Renal cortical epithelial cell (primary cell): Measurements from ENCODE around the gene ANKRD13D. TPM values are rescaled to one million over a fixed set of nuclear protein-coding genes. Genes with fewer than 3 reads are reported as not detected.

Experiments
- DNase-seq: peaks from one replicate; pipeline ENCODE4 v3.0.0-alpha.2; 2011; ENCODE audit warnings: low read depth
- total RNA-seq: library from RNA; depleted of rRNA; stranded (reverse); fragments of >200 nt; gene quantifications from 2 replicates; pipeline ENCODE4 v1.2.3, GENCODE V29; 2014

Gene ANKRD13D
- total RNA-seq, 1 donor from 2014 or later, result 29.0 TPM

DNA sequence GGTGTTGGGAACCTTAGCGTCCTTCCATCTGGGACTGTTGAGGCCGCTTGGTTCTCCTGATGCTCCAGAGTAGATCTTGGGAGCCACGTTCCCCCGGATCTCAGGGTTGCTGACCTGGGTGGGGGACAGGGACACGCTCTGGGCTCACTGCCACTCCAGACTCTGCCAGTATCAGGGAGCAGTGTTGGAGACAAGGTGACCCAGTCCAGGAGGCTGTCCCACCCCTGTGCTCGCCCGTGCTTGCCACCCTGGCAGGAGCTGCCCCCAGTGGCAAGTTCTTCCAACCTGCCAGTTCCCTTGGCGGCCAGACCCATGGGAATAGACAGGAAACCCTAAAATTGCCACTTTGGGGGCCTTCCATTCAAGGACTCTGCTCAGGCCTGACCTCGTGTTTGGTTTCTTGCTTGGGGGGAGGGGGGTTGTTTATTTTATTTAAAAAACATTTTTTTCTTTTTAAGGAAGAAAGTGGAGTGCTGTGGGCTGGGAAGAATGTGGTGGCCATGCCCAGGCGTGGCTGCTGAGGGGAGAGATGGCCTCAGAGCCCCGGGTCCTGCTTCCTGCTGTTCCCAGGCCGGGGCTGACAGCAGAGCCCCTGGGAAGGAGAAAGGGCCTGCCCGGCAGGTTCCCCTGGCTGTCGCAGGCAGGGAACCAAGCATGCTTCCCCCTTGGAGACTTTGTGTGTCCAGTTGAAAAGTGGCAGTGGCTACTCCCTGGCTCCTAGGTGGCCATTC is 15.7 kb upstream of the ANKRD13D start:
- DNase-seq, result no peak

DNA sequence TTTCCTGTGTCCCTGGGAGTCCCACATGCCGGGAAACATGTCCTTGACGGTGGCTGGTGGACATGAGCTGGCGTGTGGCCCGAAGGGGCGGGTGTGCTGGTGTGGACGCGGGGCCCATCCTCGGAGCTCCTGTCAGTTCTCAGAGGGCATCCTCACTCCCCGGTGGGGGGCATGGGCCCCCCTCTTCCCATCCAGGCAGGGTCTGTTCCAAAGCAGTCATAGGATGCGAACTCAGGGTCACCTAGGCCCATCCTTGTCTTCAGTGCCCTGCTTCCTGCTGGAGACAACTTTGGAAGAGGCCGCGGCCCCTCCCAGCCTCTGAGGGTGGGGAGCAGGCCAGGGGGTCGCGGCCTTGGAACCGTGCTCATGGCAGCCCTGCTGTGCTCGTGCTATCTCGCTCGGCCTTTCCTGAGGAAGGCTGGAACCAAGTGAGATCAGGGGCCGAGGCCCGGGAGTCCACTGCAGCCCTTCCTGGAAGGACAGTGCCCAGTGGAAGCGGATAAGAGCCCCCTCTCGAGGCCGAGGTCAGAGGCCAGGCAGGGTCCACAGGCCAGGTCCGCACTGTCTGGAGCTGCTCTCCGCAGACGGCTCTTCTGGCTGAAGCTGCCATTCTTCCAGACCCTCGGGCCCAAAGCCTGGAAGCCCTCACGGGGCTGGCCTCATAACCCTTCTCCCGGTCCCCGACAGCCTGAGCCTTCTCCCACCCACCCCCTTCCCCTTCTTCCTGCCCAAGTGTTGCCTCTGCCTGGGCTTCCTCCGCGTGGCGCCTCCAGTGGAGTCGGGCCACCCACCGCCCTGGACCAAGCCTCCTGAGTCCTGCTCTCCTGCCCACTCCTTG is 14.1 kb upstream of the ANKRD13D start:
- DNase-seq, result no peak

- no peak for DNase-seq
These were observed 13.3 kb upstream of the ANKRD13D start for GRCh38 chr11:67275606-67276409.

GRCh38 chr11:67276781-67277230 is 12.3 kb upstream of the ANKRD13D start:
- DNase-seq, result no peak

DNA sequence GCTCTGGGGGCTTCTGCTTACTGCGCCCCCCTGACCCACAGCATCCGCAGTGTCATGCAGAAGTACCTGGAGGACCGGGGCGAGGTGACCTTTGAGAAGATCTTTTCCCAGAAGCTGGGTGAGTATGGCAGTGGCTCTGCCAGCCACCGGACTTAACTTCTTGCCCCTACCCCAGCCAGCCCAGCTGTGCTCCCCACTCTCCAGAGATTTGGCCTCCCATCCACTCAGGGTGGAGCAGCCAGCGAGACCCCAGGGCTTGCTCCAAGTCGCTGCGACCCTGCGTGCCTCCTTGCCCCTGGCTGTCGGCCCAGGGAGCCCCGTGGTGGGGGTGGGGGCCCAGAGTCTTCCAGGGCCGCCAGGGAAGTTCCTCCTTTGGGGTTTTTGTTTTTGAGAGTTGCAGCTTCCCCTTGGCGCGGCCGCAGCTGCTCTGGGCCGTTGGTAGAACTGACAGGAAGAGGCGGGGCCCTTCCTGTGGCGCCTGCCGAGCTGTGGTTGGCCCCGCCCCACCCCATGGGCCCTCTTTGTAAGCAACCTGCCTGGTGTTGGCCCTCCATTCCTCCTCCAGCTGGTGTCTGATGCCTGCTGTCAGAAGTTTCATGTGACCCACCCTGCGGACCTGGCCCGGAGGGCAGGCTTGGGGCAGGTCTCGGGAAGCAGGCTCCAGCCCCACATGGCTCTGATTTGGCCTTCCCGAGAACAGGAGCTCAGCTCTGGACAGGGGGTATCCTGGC is 11.7 kb upstream of the ANKRD13D start:
- no peak for DNase-seq

- DNase-seq, result no peak
These were observed 10.8 kb upstream of the ANKRD13D start for GRCh38 chr11:67278135-67278938.

- DNase-seq, result no peak
These were observed 10.0 kb upstream of the ANKRD13D start for GRCh38 chr11:67278939-67279588.

DNA sequence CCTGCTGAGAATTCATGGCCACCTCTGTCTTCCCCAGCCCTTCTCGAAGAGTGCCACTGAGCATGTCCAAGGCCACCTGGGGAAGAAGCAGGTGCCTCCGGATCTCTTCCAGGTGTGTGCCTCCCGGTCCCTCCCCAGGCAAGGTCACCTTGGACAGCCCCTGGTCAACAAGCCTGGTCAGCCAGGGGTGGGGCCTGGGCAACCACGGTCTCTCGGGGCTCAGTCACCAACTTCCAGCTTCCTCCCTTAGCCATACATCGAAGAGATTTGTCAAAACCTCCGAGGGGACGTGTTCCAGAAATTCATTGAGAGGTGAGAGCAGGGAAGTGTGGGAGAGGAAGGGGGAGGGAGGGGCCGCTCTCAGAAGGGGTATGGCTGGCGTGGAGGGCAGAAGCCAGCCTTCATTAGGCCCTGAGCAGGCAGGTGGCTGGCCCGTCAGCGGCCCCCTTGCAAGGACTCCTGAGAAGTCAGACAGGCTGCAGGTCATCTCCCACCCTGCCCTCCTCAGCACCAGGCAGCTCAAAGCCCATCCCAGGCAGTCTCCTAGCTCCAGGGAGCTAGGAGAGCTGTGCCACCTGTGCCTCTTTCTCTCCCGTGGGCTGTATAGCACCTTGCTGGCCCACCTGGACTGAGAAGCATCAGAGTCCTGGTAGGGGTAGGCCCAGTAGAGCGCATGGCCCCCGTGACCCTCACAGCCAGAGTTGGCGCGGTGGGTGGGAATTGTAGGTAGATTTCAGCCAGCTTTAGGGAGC is 9.3 kb upstream of the ANKRD13D start:
- no peak for DNase-seq

GRCh38 chr11:67280341-67280787 is 8.7 kb upstream of the ANKRD13D start:
- no peak for DNase-seq

DNA sequence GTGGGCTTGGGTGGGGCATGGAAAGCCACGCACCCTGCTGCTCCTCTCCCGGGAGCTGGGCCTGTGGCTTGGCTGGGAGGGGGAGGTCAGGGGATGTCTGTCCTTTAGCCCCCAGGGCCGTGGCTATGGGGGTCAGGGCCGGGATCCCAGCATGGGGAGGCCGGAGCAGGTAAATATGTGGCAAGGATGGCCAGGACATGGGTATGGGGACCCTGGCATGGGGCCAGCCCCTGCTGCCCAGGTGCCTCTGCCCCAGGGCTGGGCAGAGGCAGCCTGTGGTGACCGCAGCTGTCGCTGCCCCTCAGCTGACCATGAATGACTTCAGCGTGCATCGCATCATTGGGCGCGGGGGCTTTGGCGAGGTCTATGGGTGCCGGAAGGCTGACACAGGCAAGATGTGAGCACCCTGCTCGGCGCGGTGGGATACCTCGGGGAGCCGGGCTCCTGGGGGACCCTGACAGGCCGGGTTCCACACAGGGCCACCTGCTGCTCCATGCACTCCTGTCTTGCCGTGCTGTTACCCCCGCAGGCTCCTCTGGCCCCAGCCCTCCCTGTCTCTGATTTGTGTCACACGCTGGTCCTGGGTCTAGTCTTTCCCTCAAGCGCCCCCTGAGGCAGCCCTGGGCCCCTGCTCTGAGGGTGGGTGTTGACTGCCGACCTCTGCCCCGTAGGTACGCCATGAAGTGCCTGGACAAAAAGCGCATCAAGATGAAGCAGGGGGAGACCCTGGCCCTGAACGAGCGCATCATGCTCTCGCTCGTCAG is 8.1 kb upstream of the ANKRD13D start:
- no peak for DNase-seq

GRCh38 chr11:67281552-67282150 is 7.5 kb upstream of the ANKRD13D start:
- DNase-seq, result no peak

- no peak for DNase-seq
These were observed 6.8 kb upstream of the ANKRD13D start for GRCh38 chr11:67282155-67282875.

DNA sequence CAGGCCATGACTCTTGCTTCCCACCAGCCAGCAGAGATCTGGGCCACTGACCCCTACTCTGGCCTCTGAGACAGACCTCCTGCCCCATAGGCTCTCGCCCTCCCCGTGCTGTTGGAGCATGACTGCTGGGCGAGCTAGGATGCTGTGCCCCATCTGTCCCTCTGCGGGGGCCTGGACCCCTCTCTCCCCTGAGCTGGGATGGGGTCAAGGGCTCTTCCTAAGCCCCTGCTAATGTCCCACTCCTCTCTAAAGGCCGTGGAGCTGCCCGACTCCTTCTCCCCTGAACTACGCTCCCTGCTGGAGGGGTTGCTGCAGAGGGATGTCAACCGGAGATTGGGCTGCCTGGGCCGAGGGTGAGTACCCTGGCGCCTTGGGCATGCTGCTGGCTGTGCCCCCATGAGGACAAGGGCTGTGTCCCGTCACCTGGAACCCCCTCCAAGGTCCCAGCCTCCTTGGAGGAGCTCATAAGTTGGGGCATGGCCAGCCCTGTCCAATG is 6.2 kb upstream of the ANKRD13D start:
- DNase-seq, result no peak

- no peak for DNase-seq
These were observed 5.6 kb upstream of the ANKRD13D start for GRCh38 chr11:67283481-67283963.

DNA sequence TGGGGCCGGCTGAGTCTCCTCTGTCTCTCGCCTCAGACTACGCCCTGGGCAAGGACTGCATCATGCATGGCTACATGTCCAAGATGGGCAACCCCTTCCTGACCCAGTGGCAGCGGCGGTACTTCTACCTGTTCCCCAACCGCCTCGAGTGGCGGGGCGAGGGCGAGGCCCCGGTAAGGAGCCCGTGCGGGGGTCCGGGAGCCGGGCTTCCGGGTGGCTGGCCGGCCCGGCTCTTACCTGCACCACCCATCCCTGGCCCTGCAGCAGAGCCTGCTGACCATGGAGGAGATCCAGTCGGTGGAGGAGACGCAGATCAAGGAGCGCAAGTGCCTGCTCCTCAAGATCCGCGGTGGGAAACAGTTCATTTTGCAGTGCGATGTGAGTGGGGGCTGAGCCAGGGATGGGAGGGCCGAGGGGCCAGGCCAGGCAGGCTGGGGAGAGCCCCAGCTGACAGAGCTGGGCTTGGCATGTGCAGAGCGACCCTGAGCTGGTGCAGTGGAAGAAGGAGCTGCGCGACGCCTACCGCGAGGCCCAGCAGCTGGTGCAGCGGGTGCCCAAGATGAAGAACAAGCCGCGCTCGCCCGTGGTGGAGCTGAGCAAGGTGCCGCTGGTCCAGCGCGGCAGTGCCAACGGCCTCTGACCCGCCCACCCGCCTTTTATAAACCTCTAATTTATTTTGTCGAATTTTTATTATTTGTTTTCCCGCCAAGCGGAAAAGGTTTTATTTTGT is 4.1 kb upstream of the ANKRD13D start:
- no peak for DNase-seq
